NCI-H1048 (cell line): ENCODE data around the gene GRK3.
"Not testable (repeated sequence)": the region's sequence is repeated elsewhere in the genome, so short reads cannot be mapped to it uniquely, and the experiment has no call there.

Experiments
- DNase-seq: peaks from one replicate; lab custom pipeline; 2025; lab: John Stamatoyannopoulos, UW

The GRK3 gene

GRCh38 chr22:25572708-25573171 lies 8.3 kb downstream of the GRK3 start:
- DNase-seq, result no peak

GRCh38 chr22:25573841-25574240 lies 9.4 kb downstream of the GRK3 start:
- DNase-seq, result no peak

GRCh38 chr22:25574736-25575135 lies 10.3 kb downstream of the GRK3 start:
- no peak for DNase-seq

DNA sequence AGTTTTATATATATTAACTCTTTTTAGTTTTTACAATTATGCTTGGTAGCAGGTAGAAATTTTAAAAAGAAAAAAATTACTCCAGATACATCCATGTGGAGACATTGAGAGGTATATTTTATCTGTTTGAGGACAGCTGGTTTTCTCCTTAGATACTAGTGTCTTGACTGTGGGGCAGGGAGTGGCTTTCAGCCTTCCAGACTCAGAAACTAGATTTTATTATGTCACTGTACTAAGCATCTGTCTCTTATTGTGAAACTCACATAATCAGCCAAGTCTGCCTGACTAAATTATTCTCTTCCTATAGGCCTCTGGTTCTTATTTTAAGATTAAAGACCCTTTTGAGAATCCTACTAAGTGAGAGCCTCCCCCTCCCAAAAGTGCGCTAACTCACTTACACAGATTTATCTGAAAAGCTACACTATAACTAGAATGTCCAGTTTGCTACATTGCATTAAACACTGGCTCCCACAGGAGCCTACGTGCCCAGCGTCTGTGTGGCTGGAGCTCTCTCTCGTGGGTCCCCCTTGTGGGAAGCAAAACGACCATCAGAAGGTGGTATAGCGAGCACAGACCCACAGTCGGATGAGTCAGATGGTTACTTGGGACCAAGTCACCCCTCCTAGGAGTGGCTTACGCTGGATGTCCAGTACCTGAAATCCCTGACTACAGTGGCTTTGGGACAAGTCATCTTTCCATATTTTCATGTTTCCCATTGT lies 11.4 kb downstream of the GRK3 start:
- not testable (repeated sequence) for DNase-seq

GRCh38 chr22:25581452-25581851 lies 17.0 kb downstream of the GRK3 start:
- not testable (repeated sequence) for DNase-seq

DNA sequence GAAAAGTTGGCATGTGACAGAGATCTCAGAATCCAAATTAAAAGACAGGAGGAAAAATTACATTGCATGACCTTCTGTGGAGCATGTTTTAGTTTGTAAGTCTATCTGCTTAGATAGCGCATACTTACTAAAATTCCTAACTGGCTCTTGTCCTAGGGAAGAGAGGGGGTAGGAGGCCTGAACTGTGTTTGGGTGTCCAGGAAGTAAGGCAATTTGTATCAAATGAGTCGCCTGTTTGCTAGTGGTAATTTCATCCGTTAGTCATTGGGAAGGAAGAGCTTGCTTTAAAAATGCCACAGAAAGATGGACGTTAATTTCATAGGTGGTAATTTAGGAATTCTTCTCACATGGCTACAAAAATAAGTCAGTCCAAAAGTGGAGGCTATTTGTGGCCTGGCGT lies 18.5 kb downstream of the GRK3 start:
- DNase-seq, result no peak

GRCh38 chr22:25584993-25585392 lies 20.5 kb downstream of the GRK3 start:
- DNase-seq, result not testable (repeated sequence)

DNA sequence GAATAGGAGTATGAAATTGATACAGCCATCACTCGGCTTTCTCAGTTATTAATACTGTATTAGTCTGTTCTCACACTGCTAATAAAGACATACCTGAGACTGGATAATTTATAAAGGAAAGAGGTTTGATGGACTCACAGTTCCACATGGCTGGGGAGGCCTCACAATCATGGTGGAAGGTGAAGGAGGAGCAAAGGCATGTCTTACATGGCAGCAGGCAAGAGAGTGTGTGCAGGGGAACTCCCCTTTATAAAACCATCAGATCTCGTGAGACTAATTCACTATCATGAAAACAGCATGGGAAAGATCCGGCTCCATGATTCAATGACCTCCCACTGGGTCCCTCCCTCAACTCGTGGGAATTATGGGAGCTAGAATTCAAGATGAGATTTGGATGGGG lies 25.2 kb downstream of the GRK3 start:
- not testable (repeated sequence) for DNase-seq

GRCh38 chr22:25593323-25593722 lies 28.8 kb downstream of the GRK3 start:
- DNase-seq, result not testable (repeated sequence)

DNA sequence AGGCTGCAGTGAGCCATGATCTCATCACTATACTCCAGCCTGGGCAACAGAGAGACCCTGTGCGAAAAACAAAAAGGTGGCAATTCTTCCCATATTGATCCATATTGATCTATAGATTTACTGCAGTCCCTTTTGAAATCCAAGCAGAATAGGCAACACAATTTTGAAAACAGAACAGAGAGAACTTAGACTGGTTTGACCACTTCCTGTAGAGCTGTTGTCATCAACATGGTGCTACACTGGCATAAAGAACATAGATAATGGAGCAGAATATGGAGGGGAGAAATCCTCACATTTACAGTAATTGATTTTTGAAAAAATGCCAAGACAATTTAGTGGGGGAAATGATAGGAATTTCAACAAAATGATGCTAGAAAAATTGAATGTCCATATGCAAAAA lies 34.1 kb downstream of the GRK3 start:
- no peak for DNase-seq

DNA sequence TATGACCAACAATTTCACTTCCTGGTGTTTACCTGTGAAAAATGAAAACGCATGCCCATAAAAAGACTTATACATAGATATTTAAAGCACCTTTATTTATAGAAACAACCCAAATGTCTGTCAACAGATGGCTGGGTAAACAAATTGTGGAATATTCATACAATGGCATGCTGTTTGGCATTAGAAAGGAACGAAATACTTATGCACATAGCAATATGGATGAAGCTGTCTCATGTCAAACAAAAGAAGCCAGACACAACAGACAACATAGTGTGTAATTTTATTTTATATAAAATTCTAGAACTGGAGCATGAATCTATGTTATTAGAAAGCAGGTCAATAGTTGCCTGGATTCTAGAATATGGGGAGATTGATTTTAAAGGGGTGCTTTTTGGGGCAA lies 38.0 kb downstream of the GRK3 start:
- no peak for DNase-seq

- no peak for DNase-seq
Measured at GRCh38 chr22:25602916-25603315, 38.4 kb downstream of the GRK3 start.

DNA sequence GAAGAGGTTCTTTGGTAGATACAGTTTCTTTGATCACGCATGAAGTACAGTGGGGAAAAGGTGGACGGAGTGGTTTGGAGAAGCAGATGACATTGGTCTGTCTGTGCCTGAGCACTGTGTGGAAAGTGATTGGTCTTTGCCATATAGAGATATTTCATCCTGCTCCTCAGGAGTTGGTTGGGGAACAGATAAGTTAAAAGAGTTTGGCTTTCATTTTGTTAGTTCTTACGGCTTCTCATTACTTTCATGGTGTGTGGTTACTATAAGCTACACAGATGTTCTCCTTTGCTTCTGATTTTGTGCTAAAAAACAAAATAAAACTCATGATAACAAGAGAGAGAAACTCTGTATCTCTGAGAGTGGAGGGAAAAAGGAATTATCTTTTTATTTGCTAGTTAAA lies 40.7 kb downstream of the GRK3 start:
- not testable (repeated sequence) for DNase-seq

GRCh38 chr22:25605565-25605964 lies 41.1 kb downstream of the GRK3 start:
- DNase-seq, result not testable (repeated sequence)

GRCh38 chr22:25611284-25611683 lies 46.8 kb downstream of the GRK3 start:
- DNase-seq, result not testable (repeated sequence)

DNA sequence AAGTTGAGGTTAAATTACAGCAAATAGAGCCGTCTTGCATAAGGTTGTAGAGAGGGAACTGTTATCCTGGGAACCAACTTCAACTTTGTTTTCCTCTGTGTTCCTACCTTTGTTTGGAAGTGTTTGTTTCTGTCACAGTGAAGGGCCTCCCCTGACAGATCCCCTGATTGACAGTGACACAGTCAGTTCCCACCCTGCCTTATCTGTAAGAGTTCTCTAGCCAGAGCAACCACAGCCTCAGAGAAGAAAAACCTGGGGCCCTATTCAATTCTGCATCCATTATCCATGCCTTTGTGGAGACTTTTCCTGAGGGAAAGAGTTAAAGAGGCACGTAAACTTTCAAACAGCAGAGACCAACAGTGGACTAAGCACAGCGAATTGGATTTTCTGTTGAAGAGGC lies 48.7 kb downstream of the GRK3 start:
- not testable (repeated sequence) for DNase-seq

DNA sequence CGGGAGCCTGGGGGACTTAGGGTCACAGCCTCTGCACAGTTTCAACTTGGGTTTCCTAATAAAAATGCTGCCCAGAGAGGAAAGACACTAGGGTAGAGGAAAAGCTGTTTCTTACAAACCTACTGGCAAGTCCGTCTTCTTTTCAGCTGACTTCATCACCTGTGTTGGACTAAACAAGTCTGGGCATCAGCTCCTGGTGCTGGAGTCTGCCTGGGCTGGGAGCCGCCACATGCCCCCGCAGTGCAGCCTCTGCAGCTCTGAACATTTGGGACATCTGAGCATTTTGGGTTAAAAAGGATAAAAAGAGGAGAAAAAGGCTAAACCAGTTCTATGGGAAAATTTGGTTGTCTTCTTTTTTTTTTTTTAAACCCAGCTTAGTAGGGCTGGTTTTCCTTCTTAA lies 49.1 kb downstream of the GRK3 start:
- not testable (repeated sequence) for DNase-seq

DNA sequence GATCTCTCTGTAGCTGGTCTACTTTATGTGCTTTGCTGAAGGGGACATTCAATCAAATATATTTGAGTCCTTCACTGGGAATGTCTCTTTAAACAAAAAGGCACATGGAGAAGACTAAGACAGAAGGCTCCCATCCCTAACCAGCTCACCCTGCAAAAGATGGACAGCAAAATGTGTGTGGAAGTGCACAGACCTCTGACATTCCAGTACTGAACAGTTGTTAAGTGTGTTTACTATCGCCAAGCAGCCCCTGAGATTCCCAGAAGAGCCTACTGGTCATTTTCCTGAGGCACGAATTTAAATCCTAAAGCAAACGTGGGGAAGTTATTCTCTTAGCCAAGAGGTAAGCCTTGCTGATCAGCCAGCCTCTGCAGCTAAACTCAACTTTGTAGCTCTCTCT lies 50.3 kb downstream of the GRK3 start:
- DNase-seq, result not testable (repeated sequence)

DNA sequence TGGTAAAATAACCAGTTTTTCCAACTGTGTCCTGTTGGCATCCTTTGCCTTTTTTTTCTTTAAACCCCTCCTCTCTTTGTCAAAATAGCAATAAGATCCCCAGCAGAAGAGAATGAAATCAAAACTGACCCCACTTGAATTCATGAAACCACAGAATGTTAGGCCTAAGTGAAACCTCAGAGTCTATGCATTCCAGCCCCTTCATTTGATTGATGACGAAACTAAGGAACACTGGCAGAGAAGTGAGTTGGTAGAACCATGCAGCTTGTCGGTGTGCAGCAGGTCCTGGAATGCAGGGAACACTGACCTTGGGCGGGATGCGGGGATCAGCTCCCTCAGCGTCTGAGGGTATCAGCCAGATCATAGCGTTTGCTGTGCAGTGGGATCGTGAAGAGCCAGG lies 57.5 kb downstream of the GRK3 start:
- DNase-seq, result no peak

GRCh38 chr22:25623310-25623734 lies 58.8 kb downstream of the GRK3 start:
- DNase-seq, result no peak

DNA sequence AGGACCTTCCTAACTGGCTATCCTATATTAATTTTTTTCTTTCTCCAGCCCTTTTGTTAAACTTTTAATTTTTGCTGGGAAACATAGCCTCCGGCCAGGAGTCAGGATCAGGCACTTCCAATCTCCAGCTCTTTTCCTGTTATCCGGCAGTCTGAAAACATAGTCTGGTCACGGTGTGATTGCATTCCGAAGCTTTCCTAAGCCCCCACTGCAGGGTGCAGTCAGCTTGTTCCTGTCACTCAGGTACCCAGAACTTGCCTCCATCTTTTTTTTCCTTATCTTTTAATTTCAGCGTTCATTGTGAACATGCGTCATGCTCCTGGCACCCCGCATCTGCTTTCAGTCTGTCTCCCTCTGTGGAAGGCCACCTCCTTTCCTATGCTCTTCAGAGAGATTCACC lies 59.4 kb downstream of the GRK3 start:
- no peak for DNase-seq

GRCh38 chr22:25624476-25624875 lies 60.0 kb downstream of the GRK3 start:
- no peak for DNase-seq

- DNase-seq, result not testable (repeated sequence)
Measured at GRCh38 chr22:25625747-25626623, 61.5 kb downstream of the GRK3 start.
